B cell (primary cell): ENCODE results near the gene LSMEM2. TPM values are rescaled to one million over a fixed set of nuclear protein-coding genes. Genes with fewer than 3 reads are reported as not detected.

Source experiments
- ATAC-seq: fragments of 200-7000 bp; cut with Tn5 transposase; one replicate; pipeline ENCODE4 v1.10.0; 2021; ENCODE audit warnings: low read depth, mild to moderate bottlenecking, moderate number of reproducible peaks, moderate library complexity
- CTCF ChIA-PET: fragments of 350-600 bp; sonication (Branson Sonifier 250); formaldehyde crosslinking; loops from one replicate; lab custom pipeline; 2021; ENCODE audit warnings: antibody characterized with exemption, inconsistent platforms; lab: Charles Lee
- POLR2A ChIA-PET: fragments of 350-600 bp; sonication (Branson Sonifier 250); formaldehyde crosslinking; loops from one replicate; lab custom pipeline; 2021; ENCODE audit warnings: antibody characterized with exemption; lab: Charles Lee
- DNase-seq: peaks from one replicate; pipeline ENCODE4 v3.0.0; 2013
- H2AFZ ChIP-seq: 2 replicates; pipeline ENCODE4 v1.6.1; 2012; ENCODE audit warnings: mild to moderate bottlenecking, low read depth, low read length; ENCODE audit not compliant: insufficient read depth, poor library complexity, severe bottlenecking
- H3K27ac ChIP-seq, 2 donors: 1 replicate in 1 of 2; 2 replicates in 1 of 2; pipeline ENCODE4 v1.5.1; 2012 to 2013; ENCODE audit warnings: low read length in 2 of 2, mild to moderate bottlenecking in 2 of 2, moderate library complexity in 1 of 2
- H3K27me3 ChIP-seq, 4 experiments: fragments of 200-600 bp in 1 of 4; sonication (generic) in 1 of 4; replicated peaks in 1 of 4; 1 replicate in 2 of 4; 2 replicates in 2 of 4; pipeline versions ENCODE4 v1.6.1 to v1.7.0; 2013 to 2016; ENCODE audit warnings: low read length in 3 of 4, mild to moderate bottlenecking in 2 of 4, mixed read lengths in 1 of 4, moderate library complexity in 1 of 4; ENCODE audit not compliant: insufficient read depth in 4 of 4, control insufficient read depth in 3 of 4; ENCODE audit errors: control extremely low read depth in 1 of 4
- H3K36me3 ChIP-seq, 2 experiments: replicated peaks in 1 of 2; 1 replicate in 1 of 2; 2 replicates in 1 of 2; pipeline versions ENCODE4 v1.6.1 to v1.7.1; 2013; ENCODE audit warnings: low read length in 1 of 2; ENCODE audit not compliant: insufficient read depth in 2 of 2, control insufficient read depth in 1 of 2; ENCODE audit errors: control extremely low read depth in 1 of 2, extremely low read depth in 1 of 2
- H3K4me1 ChIP-seq, 2 donors: fragments of 200-600 bp in 1 of 2; sonication (generic) in 1 of 2; 1 replicate in 1 of 2; 2 replicates in 1 of 2; pipeline versions ENCODE4 v1.5.1 to v1.6.1; 2013 to 2017; ENCODE audit warnings: low read length in 2 of 2; ENCODE audit not compliant: control insufficient read depth in 2 of 2, insufficient read depth in 2 of 2
- H3K4me2 ChIP-seq: replicated peaks from 2 replicates; pipeline ENCODE3; 2012; ENCODE audit warnings: mild to moderate bottlenecking, low read depth, low read length; ENCODE audit not compliant: poor library complexity, severe bottlenecking
- H3K4me3 ChIP-seq, 5 experiments: fragments of 200-600 bp in 1 of 5; sonication (generic) in 1 of 5; 1 replicate in 3 of 5; 2 replicates in 2 of 5; pipeline versions ENCODE4 v1.5.1 to v1.7.0; 2011 to 2016; ENCODE audit warnings: low read length in 4 of 5, mild to moderate bottlenecking in 4 of 5, low read depth in 2 of 5, control low read depth in 1 of 5, moderate library complexity in 1 of 5; ENCODE audit not compliant: insufficient read depth in 1 of 5; ENCODE audit errors: control extremely low read depth in 1 of 5, extremely low read depth in 1 of 5
- H3K79me2 ChIP-seq: fragments of 200-600 bp; sonication (generic); one replicate; pipeline ENCODE4 v1.6.0; 2016; ENCODE audit warnings: low read length; ENCODE audit not compliant: control insufficient read depth, insufficient read depth
- H3K9ac ChIP-seq: fragments of 200-600 bp; sonication (generic); 2 replicates; pipeline ENCODE4 v1.6.1; 2017; ENCODE audit warnings: mild to moderate bottlenecking, low read length, moderate library complexity
- H3K9me3 ChIP-seq, 3 donors: one replicate each; pipeline versions ENCODE4 v1.6.1 to v1.7.1; 2013; ENCODE audit warnings: low read length in 2 of 3; ENCODE audit not compliant: control insufficient read depth in 2 of 3, insufficient read depth in 1 of 3; ENCODE audit errors: control extremely low read depth in 1 of 3
- H4K20me1 ChIP-seq: 2 replicates; pipeline ENCODE4 v1.6.0; 2012; ENCODE audit warnings: mild to moderate bottlenecking, low read length; ENCODE audit not compliant: insufficient read depth, control insufficient read depth, poor library complexity, severe bottlenecking
- H3K27ac Mint-ChIP-seq: one replicate; pipeline ENCODE4 v1.8.0; 2021; ENCODE audit warnings: mixed read lengths
- H3K27me3 Mint-ChIP-seq: one replicate; pipeline ENCODE4 v1.8.0; 2021; ENCODE audit warnings: mixed read lengths
- H3K4me1 Mint-ChIP-seq: one replicate; pipeline ENCODE4 v1.8.0; 2021; ENCODE audit warnings: mixed read lengths
- H3K4me3 Mint-ChIP-seq: one replicate; pipeline ENCODE4 v1.8.0; 2021; ENCODE audit warnings: mixed read lengths
- H3K9me3 Mint-ChIP-seq: one replicate; pipeline ENCODE4 v1.8.0; 2022; ENCODE audit warnings: mixed read lengths; ENCODE audit not compliant: insufficient read depth
- EZH2 ChIP-seq: IDR thresholded peaks from 2 replicates; pipeline ENCODE4 v1.6.1; 2012; ENCODE audit warnings: borderline replicate concordance, low read depth, mild to moderate bottlenecking, moderate library complexity, low read length; ENCODE audit not compliant: insufficient read depth, poor library complexity, severe bottlenecking
- WGBS: methylation state at CpG from one replicate; pipeline ENCODE4 v1.1.5; 2013; ENCODE audit warnings: missing lambda C conversion rate; ENCODE audit not compliant: insufficient coverage; 5-methylcytosine and 5-hydroxymethylcytosine counted together
- intact Hi-C: fragments of 100-400 bp; cut with micrococcal nuclease; formaldehyde crosslinking; loops from one replicate; pipeline ENCODE4 v1.10.0; 2022
- polyA plus RNA-seq: library from polyadenylated mRNA; depleted of rRNA; stranded (reverse); fragments of >200 nt; gene quantifications from 2 replicates; pipeline ENCODE4 v1.2.3, GENCODE V29; 2012
- total RNA-seq, 2 donors: library from RNA; stranded (reverse); fragments of 120-200 nt in 1 of 2; gene quantifications; 1 replicate in 1 of 2; 2 replicates in 1 of 2; pipeline versions ENCODE4 v1.2.3 to v1.2.4, GENCODE V29; 2013 to 2022
- TF ChIP-seq, protein P1 (sequence below): fragments of 200-600 bp; IDR thresholded peaks from one replicate; pipeline ENCODE4 v1.8.0; 2022; ENCODE audit warnings: antibody characterized with exemption, mild to moderate bottlenecking

LSMEM2 gene
- total and polyA plus RNA-seq, 2 donors (not counting 1 experiment from before 2014, with no cell fraction given) = not detected

DNA sequence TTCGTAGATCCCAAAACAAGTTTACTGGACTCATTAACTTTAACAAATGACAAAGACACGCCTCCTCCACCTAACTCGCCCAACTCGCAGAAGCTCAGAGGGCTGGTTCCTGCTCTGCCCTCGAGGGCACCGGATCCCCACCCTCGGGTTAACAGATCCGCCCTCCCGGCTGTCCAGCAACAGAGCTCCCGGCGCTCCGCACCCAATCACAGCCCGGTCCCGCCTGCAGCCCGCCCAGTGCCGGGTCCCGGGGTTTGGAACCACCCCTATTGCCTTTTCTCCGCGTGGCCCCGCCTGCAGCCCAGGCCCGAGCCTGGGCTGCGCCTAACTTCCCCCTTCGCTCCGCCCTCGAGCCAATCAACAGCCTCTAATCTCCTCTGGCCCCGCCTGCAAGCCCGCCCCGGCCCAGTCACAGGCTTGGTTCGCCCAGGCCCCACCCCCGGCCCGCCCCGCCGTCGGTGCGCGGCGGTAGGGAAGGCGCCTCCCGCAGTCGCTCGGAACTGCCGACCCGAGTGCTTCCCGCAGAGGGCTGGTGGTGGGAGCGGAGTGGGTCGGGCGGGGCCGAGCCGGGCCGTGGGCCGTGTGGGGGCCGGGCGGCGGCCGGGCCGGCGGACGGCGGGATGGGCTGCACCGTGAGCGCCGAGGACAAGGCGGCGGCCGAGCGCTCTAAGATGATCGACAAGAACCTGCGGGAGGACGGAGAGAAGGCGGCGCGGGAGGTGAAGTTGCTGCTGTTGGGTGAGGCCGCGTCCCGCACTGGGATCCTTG, 43.0 kb upstream of the LSMEM2 start, which contains the start of gene GNAI2:
Gene GNAI2, plus strand, starts transcription at position 489 of the 768 bp plus-strand sequence. Its CDS starts 132 bp downstream, at position 621.
- H3K79me2 ChIP-seq = peaks cover 92% of the 10 kb centered on the region
- H3K36me3 ChIP-seq = peaks cover 0 to 23% of the 10 kb centered on the region in 2 experiments
- ChIA-PET CTCF (interaction anchor here (0.6 to 27.3 kb wide), 8 partner anchors 2 to 433 kb away, joined by 3 to 596 read pairs (median 4); partner anchors contain the start of genes GNAI2, HYAL3, INKA1 and NAA80), POLR2A (interaction anchor here (0.5 to 1.7 kb wide), 9 partner anchors 8 to 1822 kb away, joined by 3 to 11 read pairs (median 4); partner anchors contain the start of genes HYAL3 and NAA80)
- H3K9me3 ChIP-seq = no peaks in the 10 kb centered on the region
- Mint-ChIP-seq H3K27me3 (no peaks in the 10 kb centered on the region), H3K4me1 (peaks cover 54% of the 10 kb centered on the region), H3K9me3 (no peaks in the 10 kb centered on the region), H3K4me3 (peak within 1 kb of the TSS; percentile 97), H3K27ac (peak within 1 kb of the TSS; percentile 97)
- under 1% methylated on average over 74 of the region's 75 CpGs for WGBS
- ATAC-seq = peak; percentile 88
- peak within 1 kb of the TSS; percentile 65 to 91 for H3K27ac ChIP-seq
- H4K20me1 ChIP-seq = peaks cover 45% of the 10 kb centered on the region
- TF ChIP-seq, protein P1, sequence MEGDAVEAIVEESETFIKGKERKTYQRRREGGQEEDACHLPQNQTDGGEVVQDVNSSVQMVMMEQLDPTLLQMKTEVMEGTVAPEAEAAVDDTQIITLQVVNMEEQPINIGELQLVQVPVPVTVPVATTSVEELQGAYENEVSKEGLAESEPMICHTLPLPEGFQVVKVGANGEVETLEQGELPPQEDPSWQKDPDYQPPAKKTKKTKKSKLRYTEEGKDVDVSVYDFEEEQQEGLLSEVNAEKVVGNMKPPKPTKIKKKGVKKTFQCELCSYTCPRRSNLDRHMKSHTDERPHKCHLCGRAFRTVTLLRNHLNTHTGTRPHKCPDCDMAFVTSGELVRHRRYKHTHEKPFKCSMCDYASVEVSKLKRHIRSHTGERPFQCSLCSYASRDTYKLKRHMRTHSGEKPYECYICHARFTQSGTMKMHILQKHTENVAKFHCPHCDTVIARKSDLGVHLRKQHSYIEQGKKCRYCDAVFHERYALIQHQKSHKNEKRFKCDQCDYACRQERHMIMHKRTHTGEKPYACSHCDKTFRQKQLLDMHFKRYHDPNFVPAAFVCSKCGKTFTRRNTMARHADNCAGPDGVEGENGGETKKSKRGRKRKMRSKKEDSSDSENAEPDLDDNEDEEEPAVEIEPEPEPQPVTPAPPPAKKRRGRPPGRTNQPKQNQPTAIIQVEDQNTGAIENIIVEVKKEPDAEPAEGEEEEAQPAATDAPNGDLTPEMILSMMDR = no peak
- TF ChIP-seq EZH2 = no peak
- peak; percentile 99 for DNase-seq
- no peaks in the 10 kb centered on the region for H3K27me3 ChIP-seq
- H3K4me1 ChIP-seq = peaks cover 39 to 46% of the 10 kb centered on the region in 2 donors
- intact Hi-C loops = loop anchor here (1.0 to 10.0 kb wide), 9 partner anchors 9 to 1519 kb away; partner anchors contain the start of genes APEH, HYAL2, HYAL3 and IFRD2
- H2AFZ ChIP-seq = peak within 1 kb of the TSS; percentile 71
- peak within 1 kb of the TSS; percentile 70 to 100 (median 95) for H3K4me3 ChIP-seq
- peak within 1 kb of the TSS; percentile 97 for H3K4me2 ChIP-seq
- peak within 1 kb of the TSS; percentile 78 for H3K9ac ChIP-seq
